ENCODE measurements around the gene SLC16A11. TPM values are rescaled to one million over a fixed set of nuclear protein-coding genes. Genes with fewer than 3 reads are reported as not detected.

Gene SLC16A11
- total and polyA plus RNA-seq, 2 of the 4 experiments (the other 2 are of a cell fraction) = not detected

DNA sequence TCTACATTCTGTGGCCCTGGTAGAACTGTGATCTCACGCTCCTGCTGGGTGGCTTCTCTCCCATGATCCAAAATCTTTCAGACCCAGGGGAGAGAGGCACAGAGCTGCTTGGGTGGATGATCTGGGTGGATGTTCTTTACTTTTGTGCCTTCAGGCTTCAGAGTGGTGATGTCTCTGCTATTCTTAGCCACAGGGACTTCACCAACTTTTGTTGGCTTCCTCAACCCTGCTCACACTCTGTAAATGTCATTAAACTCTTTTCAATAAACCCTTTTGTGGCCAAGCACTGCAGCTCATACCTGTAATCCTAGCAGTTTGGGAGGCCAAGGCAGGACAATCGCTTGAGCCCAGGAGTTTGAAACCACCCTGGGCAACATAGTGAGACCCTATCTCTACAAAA is 28.5 kb upstream of the SLC16A11 start:
- H4K8ac ChIP-seq (ENCODE audit: low read depth in 2 of 2, low read length in 2 of 2) = no peak overlapping the region
- in situ Hi-C loops (cut with MboI; ENCODE audit: low sequenced_read_pairs) = loop anchor here (25.0 kb wide), 1 partner anchor 465 kb away; the partner anchor contains the start of gene TNFSF12
- H3K56ac ChIP-seq (ENCODE audit: extremely low read depth, insufficient read depth, low read length) = no peak overlapping the region
- H3K4ac ChIP-seq (ENCODE audit: low read depth, low read length) = no peak overlapping the region
- no peaks in the 10 kb centered on the region for H3K36me3 ChIP-seq (ENCODE audit: control insufficient read depth, insufficient read depth, low read length)
- WGBS, 2 experiments (ENCODE audit: extremely low coverage in 2 of 2, insufficient read length in 1 of 2) = no CpG with 5 or more reads among the region's 2 CpGs
- ChIA-PET CTCF (no interaction called here), POLR2A (ENCODE audit: unreplicated experiment) (no interaction called here)
- H3K4me3 ChIP-seq (ENCODE audit: insufficient read depth, low read depth, low read length) = no peak overlapping the region
- BruUV-seq (replicated peaks) = no TSS peak
- no peak overlapping the region for H3K4me2 ChIP-seq (ENCODE audit: low read depth, low read length)
- no peak overlapping the region for H3K18ac ChIP-seq (ENCODE audit: low read depth, low read length)
- H2AFZ ChIP-seq (replicated peaks; ENCODE audit: low read length, poor library complexity) = no peak overlapping the region
- no peak overlapping the region for H2BK5ac ChIP-seq (ENCODE audit: low read depth, low read length, poor library complexity, severe bottlenecking)
- no peak overlapping the region for H2BK120ac ChIP-seq (ENCODE audit: low read depth, low read length)
- H3K27ac ChIP-seq (ENCODE audit: insufficient read depth, low read length) = no peak overlapping the region
- no peak overlapping the region for H2BK15ac ChIP-seq (ENCODE audit: low read depth, low read length)
- no peak overlapping the region for H3K9ac ChIP-seq (ENCODE audit: low read depth, low read length)
- peaks cover 5% of the 10 kb centered on the region for H3K9me3 ChIP-seq (ENCODE audit: control insufficient read depth, insufficient read depth, low read length)
- no peaks in the 10 kb centered on the region for H3K9me1 ChIP-seq (ENCODE audit: insufficient read depth, low read length)
- ATAC-seq (ENCODE audit: low read depth) = no peak
- dilution Hi-C loops (cut with HindIII; ENCODE audit: low sequenced_read_pairs, unreplicated experiment) = no loop called here
- TF ChIP-seq FOS (IDR thresholded peaks at IDR 0.05; ENCODE audit: low read depth, low read length) = no peak
- no peak for TF ChIP-seq MAZ (IDR thresholded peaks at IDR 0.05; ENCODE audit: borderline replicate concordance, low read depth, low read length)
- TF ChIP-seq, protein P1, sequence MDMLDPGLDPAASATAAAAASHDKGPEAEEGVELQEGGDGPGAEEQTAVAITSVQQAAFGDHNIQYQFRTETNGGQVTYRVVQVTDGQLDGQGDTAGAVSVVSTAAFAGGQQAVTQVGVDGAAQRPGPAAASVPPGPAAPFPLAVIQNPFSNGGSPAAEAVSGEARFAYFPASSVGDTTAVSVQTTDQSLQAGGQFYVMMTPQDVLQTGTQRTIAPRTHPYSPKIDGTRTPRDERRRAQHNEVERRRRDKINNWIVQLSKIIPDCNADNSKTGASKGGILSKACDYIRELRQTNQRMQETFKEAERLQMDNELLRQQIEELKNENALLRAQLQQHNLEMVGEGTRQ (IDR thresholded peaks at IDR 0.05; ENCODE audit: low read depth, low read length) = no peak
- no peak for TF ChIP-seq CEBPB (IDR thresholded peaks at IDR 0.05; ENCODE audit: low read depth, low read length)
- no peak for TF ChIP-seq CHD1 (IDR thresholded peaks at IDR 0.05; ENCODE audit: low read depth, low read length)
- TF ChIP-seq MAFK (IDR thresholded peaks at IDR 0.05; ENCODE audit: low read depth, low read length) = no peak
- TF ChIP-seq SMC3 (IDR thresholded peaks at IDR 0.05; ENCODE audit: low read depth, low read length) = no peak
- no peak for TF ChIP-seq NFE2L2 (IDR thresholded peaks at IDR 0.05; ENCODE audit: low read depth, low read length)
- no peak for TF ChIP-seq RAD21 (IDR thresholded peaks at IDR 0.05; ENCODE audit: low read length)
- H3K23ac ChIP-seq (ENCODE audit: low read depth, low read length) = no peak overlapping the region
- intact Hi-C loops (cut with micrococcal nuclease) = no loop called here
- H4K5ac ChIP-seq (ENCODE audit: low read depth, low read length) = no peak overlapping the region
- no peak overlapping the region for H4K91ac ChIP-seq (ENCODE audit: insufficient read depth, low read depth, low read length)
- DNase-seq = no peak
- no peak overlapping the region for H2AK9ac ChIP-seq (replicated peaks; ENCODE audit: low read depth, low read length, poor library complexity)
- H2BK20ac ChIP-seq (ENCODE audit: low read depth, low read length) = no peak overlapping the region
- no peaks in the 10 kb centered on the region for H3K4me1 ChIP-seq (ENCODE audit: control insufficient read depth, insufficient read depth, low read length)
- H3K79me1 ChIP-seq (ENCODE audit: low read depth in 1 of 2, low read length in 2 of 2) = no peaks in the 10 kb centered on the region
- H3K27me3 ChIP-seq (ENCODE audit: control insufficient read depth, insufficient read depth, low read length) = peaks cover 17% of the 10 kb centered on the region
- H2AK5ac ChIP-seq (ENCODE audit: low read depth, low read length) = no peak overlapping the region
- no peaks in the 10 kb centered on the region for H4K20me1 ChIP-seq (ENCODE audit: insufficient read depth, low read length)
- no peak overlapping the region for H3K14ac ChIP-seq (replicated peaks; ENCODE audit: low read depth, low read length)

Measured in IMR-90 (cell line).